ENCODE data around the gene TIMM23. TPM values are rescaled to one million over a fixed set of nuclear protein-coding genes. Genes with fewer than 3 reads are reported as not detected.

Gene TIMM23
- total RNA-seq, 4 donors from 2014 or later, result 42.1 to 89.0 (median 68.6) TPM

GRCh38 chr10:46019569-46020343 lies 47.5 kb downstream of the TIMM23 start:
- DNase-seq (ENCODE audit: low spot score) (no peak), ATAC-seq (ENCODE audit: low FRiP score) (no peak)
- no peak for TF ChIP-seq CTCF (IDR thresholded peaks at IDR 0.05)

GRCh38 chr10:46020344-46020657 lies 48.0 kb downstream of the TIMM23 start:
- ATAC-seq (ENCODE audit: low FRiP score) (no peak), DNase-seq (ENCODE audit: low spot score) (no peak)
- TF ChIP-seq CTCF (IDR thresholded peaks at IDR 0.05), result no peak

- ATAC-seq (ENCODE audit: low FRiP score), result peak; percentile 96
- DNase-seq (ENCODE audit: low spot score), result peak; percentile 76
- no peak for TF ChIP-seq CTCF (IDR thresholded peaks at IDR 0.05)
Measured at GRCh38 chr10:46022978-46023702, 50.9 kb downstream of the TIMM23 start.

GRCh38 chr10:46024948-46025347 lies 52.7 kb downstream of the TIMM23 start:
- DNase-seq (ENCODE audit: low spot score), result no peak
- TF ChIP-seq CTCF (IDR thresholded peaks at IDR 0.05), result no peak
- ATAC-seq (ENCODE audit: low FRiP score), result no peak

GRCh38 chr10:46025406-46025805 lies 53.1 kb downstream of the TIMM23 start:
- ATAC-seq (ENCODE audit: low FRiP score), result no peak
- DNase-seq (ENCODE audit: low spot score), result no peak
- TF ChIP-seq CTCF (IDR thresholded peaks at IDR 0.05), result no peak

GRCh38 chr10:46026106-46026505 lies 53.8 kb downstream of the TIMM23 start:
- DNase-seq (ENCODE audit: low spot score), result no peak
- TF ChIP-seq CTCF (IDR thresholded peaks at IDR 0.05), result no peak
- no peak for ATAC-seq (ENCODE audit: low FRiP score)
